Measurements from ENCODE around the gene NRBP1. TPM values are rescaled to one million over a fixed set of nuclear protein-coding genes. Genes with fewer than 3 reads are reported as not detected.
"Not testable (repeated sequence)": the region's sequence is repeated elsewhere in the genome, so short reads cannot be mapped to it uniquely, and the experiment has no call there.

The NRBP1 gene
- total and polyA plus RNA-seq, 9 of the 15 experiments (the other 6 are each of a cell fraction or from before 2014, with no cell fraction given), result 2.9 to 84.5 (median 36.9) TPM

- Histone ChIP-seq H3K9me3 (replicated peaks; ENCODE audit: control insufficient read depth, insufficient read depth, low read depth, low read length) (no peaks in the 10 kb centered on the region), H3K79me2 (ENCODE audit: control insufficient read depth, insufficient read depth, low read length) (no peaks in the 10 kb centered on the region), H3K36me3 (ENCODE audit: control insufficient read depth, insufficient read depth, low read length) (no peaks in the 10 kb centered on the region), H3K4me3 (no peak overlapping the region), H3K9me1 (ENCODE audit: control insufficient read depth, insufficient read depth, low read length) (no peaks in the 10 kb centered on the region), H3K4me1 (replicated peaks in 1 of 2; ENCODE audit: control insufficient read depth in 2 of 2, insufficient read depth in 2 of 2, low read length in 2 of 2) (peaks cover 6 to 7% of the 10 kb centered on the region in 2 experiments; a peak in 3 of 5 replicates), H2AFZ (ENCODE audit: low read depth, low read length) (no peak overlapping the region), H3K27me3 (ENCODE audit: control insufficient read depth in 2 of 2, insufficient read depth in 2 of 2, low read length in 2 of 2) (no peaks in the 10 kb centered on the region), H4K20me1 (replicated peaks; ENCODE audit: control insufficient read depth, insufficient read depth, low read length) (no peaks in the 10 kb centered on the region), H3K27ac (ENCODE audit: extremely low read depth, low read depth, low read length) (no peak overlapping the region), H3K9ac (ENCODE audit: insufficient read depth in 1 of 2, low read depth in 2 of 2, low read length in 2 of 2) (no peak overlapping the region), H3K4me2 (ENCODE audit: insufficient read depth, low read length) (no peak overlapping the region)
- in situ Hi-C loops (cut with MboI) (no loop called here), intact Hi-C loops (cut with micrococcal nuclease) (no loop called here)
- DNase-seq (ENCODE audit: extremely low read depth in 1 of 4, low spot score in 3 of 4), result no peak
- FAIRE-seq, result no peak
- ChIA-PET POLR2A (no interaction called here), CTCF (ENCODE audit: low intra/inter-chr PET ratio) (no interaction called here)
- no peak for ATAC-seq
- 92% methylated on average over 2 of the region's 3 CpGs for WGBS (ENCODE audit: insufficient coverage, low coverage, missing lambda C conversion rate)
- no TSS peak for BruUV-seq (replicated peaks)
- TF ChIP-seq NCOA1 (IDR thresholded peaks at IDR 0.05; ENCODE audit: low read depth) (no peak), NCOR1 (IDR thresholded peaks at IDR 0.05) (no peak), COPS2 (conservative IDR thresholded peaks at IDR 0.05) (no peak), BRF2 (IDR thresholded peaks at IDR 0.05; ENCODE audit: borderline replicate concordance, insufficient read depth, insufficient read length) (no peak), ZNF551 (CRISPR knock-in tag; IDR thresholded peaks at IDR 0.05) (no peak), CXXC5 (CRISPR knock-in tag; IDR thresholded peaks at IDR 0.05) (no peak), POLR2AphosphoS2 (IDR thresholded peaks at IDR 0.05; ENCODE audit: low read length) (no peak), ZKSCAN8 (CRISPR knock-in tag; IDR thresholded peaks at IDR 0.05) (no peak), MED1 (CRISPR knock-in tag; IDR thresholded peaks at IDR 0.05; ENCODE audit: borderline replicate concordance) (no peak), AFF4 (CRISPR knock-in tag; IDR thresholded peaks at IDR 0.05) (no peak)
These were observed 5.5 kb upstream of the NRBP1 start for GRCh38 chr2:27422958-27423357.

- in situ Hi-C loops (cut with MboI); H2AFZ ChIP-seq (ENCODE audit: low read depth, low read length); H3K9me1 ChIP-seq (ENCODE audit: control insufficient read depth, insufficient read depth, low read length); H3K27ac ChIP-seq (ENCODE audit: extremely low read depth, low read depth, low read length); ATAC-seq; H4K20me1 ChIP-seq (replicated peaks; ENCODE audit: control insufficient read depth, insufficient read depth, low read length); H3K27me3 ChIP-seq (ENCODE audit: control insufficient read depth in 2 of 2, insufficient read depth in 2 of 2, low read length in 2 of 2); H3K4me1 ChIP-seq (replicated peaks in 1 of 2; ENCODE audit: control insufficient read depth in 2 of 2, insufficient read depth in 2 of 2, low read length in 2 of 2); H3K4me2 ChIP-seq (ENCODE audit: insufficient read depth, low read length); H3K9ac ChIP-seq (ENCODE audit: insufficient read depth in 1 of 2, low read depth in 2 of 2, low read length in 2 of 2); DNase-seq (ENCODE audit: extremely low read depth in 1 of 4, low spot score in 3 of 4); H3K4me3 ChIP-seq; BruUV-seq (replicated peaks); H3K9me3 ChIP-seq (replicated peaks; ENCODE audit: control insufficient read depth, insufficient read depth, low read depth, low read length); POLR2A ChIA-PET; FAIRE-seq; H3K36me3 ChIP-seq (ENCODE audit: control insufficient read depth, insufficient read depth, low read length): not testable (repeated sequence)
- H3K79me2 ChIP-seq (ENCODE audit: control insufficient read depth, insufficient read depth, low read length), result peaks cover 14% of the 10 kb centered on the region
- WGBS (ENCODE audit: insufficient coverage, low coverage, missing lambda C conversion rate), result 90% methylated on average over 8 of the region's 10 CpGs
- CTCF ChIA-PET (ENCODE audit: low intra/inter-chr PET ratio), result interaction anchor here (0.7 kb wide), 1 partner anchor 465 kb away, joined by 3 read pairs; no protein-coding TSS in a partner anchor
- intact Hi-C loops (cut with micrococcal nuclease), result loop anchor here (5.0 kb wide), 2 partner anchors 62 to 157 kb away; partner anchors contain the start of genes IFT172 and ZNF512
These were observed 3.4 kb upstream of the NRBP1 start for GRCh38 chr2:27425039-27425438.

Measured in K562 (cell line).